T-helper 2 cell treated with Interferon-gamma antibody and Interleukin-4, amounts not matched to agents 5 μg/mL and 100 μg/mL, for 36 hours (primary cell): Measurements from ENCODE around the gene UBAP2L.
"Not testable (repeated sequence)": the region's sequence is repeated elsewhere in the genome, so short reads cannot be mapped to it uniquely, and the experiment has no call there.

Source experiments
- DNase-seq: peaks from one replicate; pipeline ENCODE4 v3.0.0; 2021; ENCODE audit warnings: low spot score
- H3K27ac Mint-ChIP-seq: one replicate; pipeline ENCODE4 v1.8.0; 2021; ENCODE audit warnings: mild to moderate bottlenecking, mixed read lengths
- H3K27me3 Mint-ChIP-seq: one replicate; pipeline ENCODE4 v1.8.0; 2021; ENCODE audit warnings: low read depth, mixed read lengths
- H3K36me3 Mint-ChIP-seq: one replicate; pipeline ENCODE4 v1.8.0; 2021; ENCODE audit warnings: low read depth, mixed read lengths
- H3K4me1 Mint-ChIP-seq: one replicate; pipeline ENCODE4 v1.8.0; 2021; ENCODE audit warnings: low read depth, mixed read lengths
- H3K4me3 Mint-ChIP-seq: one replicate; pipeline ENCODE4 v1.8.0; 2022; ENCODE audit warnings: mild to moderate bottlenecking, moderate library complexity, mixed read lengths
- H3K9me3 Mint-ChIP-seq: one replicate; pipeline ENCODE4 v1.8.0; 2021; ENCODE audit warnings: mixed read lengths

Gene UBAP2L

GRCh38 chr1:154287591-154287990 is 66.8 kb downstream of the UBAP2L start:
- H3K4me3 Mint-ChIP-seq, H3K9me3 Mint-ChIP-seq, H3K27ac Mint-ChIP-seq, DNase-seq, H3K4me1 Mint-ChIP-seq, H3K36me3 Mint-ChIP-seq: not testable (repeated sequence)
- peaks cover 10% of the 10 kb centered on the region for H3K27me3 Mint-ChIP-seq

- Mint-ChIP-seq H3K4me1 (no peaks in the 10 kb centered on the region), H3K4me3 (no peak overlapping the region), H3K36me3 (peaks cover 2% of the 10 kb centered on the region), H3K27me3 (peaks cover 12% of the 10 kb centered on the region), H3K27ac (no peak overlapping the region), H3K9me3 (peaks cover 10% of the 10 kb centered on the region)
- DNase-seq: no peak
Observed at GRCh38 chr1:154288661-154289060, 67.9 kb downstream of the UBAP2L start.

DNA sequence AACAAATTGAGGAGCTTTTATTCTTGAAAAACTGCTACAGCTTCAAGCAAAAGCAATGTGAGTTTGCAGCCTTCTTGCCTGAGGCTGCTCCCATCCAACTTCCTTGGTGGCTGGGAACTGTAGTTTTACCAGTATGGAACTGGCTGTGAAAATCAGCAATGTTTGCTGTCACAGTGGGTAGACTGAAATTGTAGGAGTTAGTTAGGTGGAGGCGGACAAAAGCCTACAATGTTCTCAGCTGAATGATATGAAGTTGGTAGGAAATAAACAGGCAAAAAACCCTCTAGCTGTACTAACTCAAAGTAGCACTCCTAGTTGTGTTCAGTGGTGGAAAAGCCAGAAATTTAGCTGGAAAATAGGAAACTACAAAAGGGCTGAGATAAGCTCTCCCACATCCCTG is 70.2 kb downstream of the UBAP2L start:
- Mint-ChIP-seq H3K4me1 (no peaks in the 10 kb centered on the region), H3K36me3 (peaks cover 8% of the 10 kb centered on the region), H3K9me3 (peaks cover 21% of the 10 kb centered on the region), H3K27me3 (peaks cover 12% of the 10 kb centered on the region), H3K27ac (no peak overlapping the region), H3K4me3 (no peak overlapping the region)
- no peak for DNase-seq

DNA sequence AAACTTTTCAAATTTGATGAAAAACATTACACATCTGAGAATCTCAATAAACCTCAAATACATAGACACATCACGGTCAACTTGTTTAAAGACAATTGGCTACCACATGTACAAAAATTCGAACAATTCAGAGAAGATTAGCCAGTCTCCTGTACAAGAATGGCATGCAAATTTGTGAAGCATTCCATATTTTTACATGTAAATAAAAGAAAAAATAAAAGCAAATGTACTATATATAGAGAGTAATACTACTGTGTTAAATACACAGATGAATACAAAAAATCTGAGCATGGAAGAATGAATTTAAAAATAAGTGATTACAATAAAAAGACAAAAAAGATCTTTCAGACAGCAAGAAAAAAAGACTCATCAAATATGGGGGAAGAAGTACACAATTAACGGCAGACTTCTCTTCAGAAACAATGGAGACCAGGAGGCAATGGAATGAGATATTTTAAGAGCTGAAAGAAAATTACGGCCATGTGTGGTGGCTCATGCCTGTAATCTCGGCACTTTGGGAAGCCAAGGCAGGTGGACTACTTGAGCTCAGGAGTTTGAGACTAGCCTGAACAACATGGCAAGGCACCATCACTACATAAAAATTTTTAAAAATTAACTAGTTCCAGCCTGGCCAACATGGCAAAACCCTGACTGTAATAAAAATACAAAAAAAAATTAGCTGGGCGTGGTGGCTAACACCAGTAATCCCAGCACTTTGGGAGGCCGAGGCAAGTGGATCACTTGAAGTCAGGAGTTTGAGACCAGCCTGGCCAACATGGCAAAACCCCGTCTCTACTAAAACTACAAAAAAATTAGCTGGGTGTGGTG is 74.9 kb downstream of the UBAP2L start:
- DNase-seq: no peak
- Mint-ChIP-seq H3K4me1 (no peaks in the 10 kb centered on the region), H3K4me3 (no peak overlapping the region), H3K9me3 (peaks cover 28% of the 10 kb centered on the region), H3K36me3 (peaks cover 8% of the 10 kb centered on the region), H3K27me3 (peaks cover 9% of the 10 kb centered on the region), H3K27ac (no peak overlapping the region)

DNA sequence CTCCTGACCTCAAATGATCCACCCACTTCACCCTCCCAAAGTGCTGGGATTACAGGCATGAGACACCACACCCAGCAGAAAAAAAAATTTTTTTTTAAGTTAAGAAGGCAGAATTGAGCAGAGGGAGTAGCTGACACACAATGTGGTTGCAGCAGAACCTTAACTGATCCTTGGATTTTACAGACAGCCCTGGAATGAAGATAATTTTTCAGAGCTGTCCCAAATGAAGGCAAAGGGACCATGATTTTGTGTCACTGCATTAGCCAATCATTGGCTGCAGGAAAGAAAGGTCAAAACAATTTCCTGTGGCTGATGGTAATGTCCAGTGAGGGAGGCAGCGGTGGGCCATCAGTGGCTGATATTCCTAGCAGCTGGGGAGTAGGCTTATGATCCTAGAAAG is 80.8 kb downstream of the UBAP2L start:
- DNase-seq: no peak
- H3K36me3 Mint-ChIP-seq: no peaks in the 10 kb centered on the region
- H3K4me3 Mint-ChIP-seq: no peak overlapping the region
- peaks cover 8% of the 10 kb centered on the region for H3K9me3 Mint-ChIP-seq
- H3K4me1 Mint-ChIP-seq: peaks cover 1% of the 10 kb centered on the region
- H3K27ac Mint-ChIP-seq: no peak overlapping the region
- H3K27me3 Mint-ChIP-seq: no peaks in the 10 kb centered on the region

DNA sequence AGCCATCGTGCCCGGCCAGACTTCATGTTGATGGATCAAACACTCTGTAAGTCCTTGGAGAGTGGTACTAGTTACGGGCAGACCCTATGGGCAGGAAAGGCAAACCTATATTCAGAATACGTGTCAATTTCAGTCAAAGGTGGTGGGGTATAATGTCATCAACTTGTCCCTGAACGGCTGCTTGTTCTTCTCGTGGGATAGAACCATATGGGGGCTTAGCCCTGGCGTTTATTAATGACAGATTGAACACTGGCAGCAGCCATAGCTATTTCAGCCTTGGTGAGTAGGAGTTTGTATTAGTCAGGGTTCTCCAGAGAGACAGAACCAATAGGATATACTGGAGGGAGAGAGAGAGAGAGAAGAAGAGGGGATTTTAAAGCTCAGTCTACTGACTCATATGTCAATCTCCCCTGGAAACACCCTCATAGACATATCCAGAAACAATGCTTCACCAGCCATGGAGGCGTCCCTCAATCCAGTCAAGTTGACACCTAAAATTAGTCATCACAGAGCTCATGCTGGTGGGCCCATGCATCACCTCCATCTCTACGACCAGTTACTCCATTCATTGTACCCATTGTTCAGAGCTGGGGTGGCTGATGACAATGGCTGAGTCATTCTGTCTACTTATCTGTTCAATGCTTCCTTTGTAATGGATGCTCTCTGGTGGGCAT is 84.0 kb downstream of the UBAP2L start:
- Mint-ChIP-seq H3K9me3 (no peaks in the 10 kb centered on the region), H3K4me1 (peaks cover 13% of the 10 kb centered on the region), H3K36me3 (no peaks in the 10 kb centered on the region), H3K4me3 (no peak overlapping the region), H3K27ac (no peak overlapping the region), H3K27me3 (no peaks in the 10 kb centered on the region)
- DNase-seq: peak; percentile 59

- no peak overlapping the region for H3K27ac Mint-ChIP-seq
- no peak overlapping the region for H3K4me3 Mint-ChIP-seq
- no peaks in the 10 kb centered on the region for H3K27me3 Mint-ChIP-seq
- H3K9me3 Mint-ChIP-seq: no peaks in the 10 kb centered on the region
- peaks cover 13% of the 10 kb centered on the region for H3K4me1 Mint-ChIP-seq
- H3K36me3 Mint-ChIP-seq: no peaks in the 10 kb centered on the region
- no peak for DNase-seq
Observed at GRCh38 chr1:154306151-154306550, 85.4 kb downstream of the UBAP2L start.

DNA sequence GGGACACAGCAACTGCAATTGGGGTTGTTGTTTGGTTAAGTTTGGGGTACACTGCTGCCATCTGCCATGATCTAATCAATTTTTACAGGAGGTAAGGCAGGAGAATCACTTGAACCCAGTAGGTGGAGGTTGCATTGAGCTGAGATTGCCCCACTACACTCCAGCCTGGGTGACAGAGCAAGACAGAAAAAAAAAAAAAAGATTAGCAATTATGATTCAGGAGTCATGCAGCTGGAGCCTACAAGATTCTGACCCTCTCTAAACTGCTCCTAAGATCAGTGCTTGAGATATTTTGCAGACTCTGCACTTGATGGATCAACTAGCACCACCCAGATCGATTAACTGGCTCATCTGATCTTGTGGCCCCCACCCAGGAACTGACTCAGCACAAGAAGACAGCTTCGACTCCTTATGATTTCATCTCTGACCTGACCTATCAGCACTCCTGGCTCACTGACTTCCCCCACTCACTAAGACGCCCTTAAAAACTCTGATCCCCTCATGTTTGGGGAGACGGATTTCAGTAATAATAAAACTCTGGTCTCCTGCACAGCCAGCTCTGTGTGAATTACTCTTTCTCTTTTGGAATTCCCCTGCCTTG is 87.0 kb downstream of the UBAP2L start:
- H3K4me3 Mint-ChIP-seq: peak overlapping the region; percentile 15
- peak; percentile 40 for DNase-seq
- H3K4me1 Mint-ChIP-seq: peaks cover 13% of the 10 kb centered on the region
- not testable (repeated sequence) for H3K27me3 Mint-ChIP-seq, H3K9me3 Mint-ChIP-seq, H3K36me3 Mint-ChIP-seq
- peak overlapping the region; percentile 74 for H3K27ac Mint-ChIP-seq

DNA sequence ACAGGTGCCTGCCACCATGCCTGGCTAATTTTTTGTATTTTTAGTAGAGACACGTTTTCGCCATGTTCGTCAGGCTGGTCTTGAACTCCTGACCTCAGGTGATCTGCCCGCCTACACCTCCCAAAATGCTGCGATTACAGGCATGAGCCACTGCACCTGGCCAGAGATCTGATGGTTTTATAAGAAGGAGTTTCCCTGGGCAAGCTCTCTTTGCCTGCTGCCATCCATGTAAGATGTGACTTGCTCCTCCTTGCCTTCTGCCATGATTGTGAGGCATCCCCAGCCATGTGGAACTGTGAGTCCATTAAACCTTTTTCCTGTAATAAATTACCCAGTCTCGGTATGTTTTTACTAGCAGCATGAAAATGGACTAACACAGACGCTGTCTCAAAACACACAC is 88.4 kb downstream of the UBAP2L start:
- not testable (repeated sequence) for H3K9me3 Mint-ChIP-seq, H3K4me3 Mint-ChIP-seq, DNase-seq, H3K36me3 Mint-ChIP-seq, H3K27me3 Mint-ChIP-seq, H3K27ac Mint-ChIP-seq
- H3K4me1 Mint-ChIP-seq: peaks cover 13% of the 10 kb centered on the region

DNA sequence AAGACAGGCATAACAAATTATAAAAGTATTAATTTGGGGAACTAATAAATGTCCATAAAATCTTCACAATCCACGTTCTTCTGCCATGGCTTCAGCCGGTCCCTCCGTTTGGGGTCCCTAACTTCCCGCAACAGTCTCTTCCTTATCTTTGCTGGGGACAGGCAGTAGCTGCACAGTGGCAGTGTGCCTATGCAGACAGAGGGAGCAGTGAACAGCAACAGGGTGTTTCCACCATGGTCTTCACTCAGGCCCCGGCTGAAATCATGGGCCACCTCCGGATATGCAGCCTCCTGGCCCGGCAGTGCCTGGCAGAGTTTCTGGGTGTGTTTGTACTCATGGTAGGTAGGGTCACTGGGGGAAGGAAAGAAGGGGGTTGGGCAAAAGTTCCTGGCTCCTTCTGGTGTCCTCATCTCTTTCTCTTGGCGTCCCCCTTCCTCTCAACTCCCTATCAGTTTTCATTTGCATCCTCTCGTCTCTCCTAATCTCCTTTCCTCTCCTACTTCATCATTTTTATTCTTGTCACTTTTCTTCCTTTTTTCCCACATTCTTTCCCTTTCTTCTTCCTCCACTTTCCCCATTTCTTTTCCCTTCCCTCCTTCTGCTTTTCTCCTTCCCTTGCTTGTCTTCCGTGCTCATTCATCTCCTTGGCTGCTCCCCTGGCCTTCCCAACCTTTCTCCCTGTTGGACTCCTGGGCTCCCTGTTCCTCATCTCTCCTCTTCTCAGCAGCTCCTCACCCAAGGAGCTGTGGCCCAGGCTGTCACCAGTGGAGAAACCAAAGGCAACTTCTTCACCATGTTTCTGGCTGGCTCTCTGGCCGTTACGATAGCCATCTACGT is 91.7 kb downstream of the UBAP2L start:
- not testable (repeated sequence) for H3K4me3 Mint-ChIP-seq

DNA sequence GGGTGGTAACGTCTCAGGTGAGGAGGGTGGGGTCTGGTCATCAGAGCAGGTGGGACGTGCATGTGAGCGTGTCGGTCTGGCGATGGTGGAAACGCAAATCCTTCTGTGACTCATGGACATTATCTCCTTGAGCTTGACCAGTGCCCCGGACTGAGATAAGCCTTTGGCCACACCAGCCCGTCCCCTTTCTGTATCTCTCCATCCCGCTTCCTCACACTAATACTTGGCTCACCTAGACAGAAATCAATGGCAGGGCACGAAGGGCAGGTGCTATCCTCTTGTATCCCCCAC is 92.3 kb downstream of the UBAP2L start:
- Mint-ChIP-seq H3K27me3 (peaks cover 7% of the 10 kb centered on the region), H3K4me3 (no peak overlapping the region), H3K36me3 (no peaks in the 10 kb centered on the region), H3K9me3 (peaks cover 10% of the 10 kb centered on the region), H3K4me1 (peaks cover 4% of the 10 kb centered on the region), H3K27ac (no peak overlapping the region)
- no peak for DNase-seq

More for the DNA sequence above, 91.7 kb downstream of the UBAP2L start:
- not testable (repeated sequence) for DNase-seq, H3K27me3 Mint-ChIP-seq, H3K9me3 Mint-ChIP-seq, H3K27ac Mint-ChIP-seq, H3K36me3 Mint-ChIP-seq, H3K4me1 Mint-ChIP-seq

DNA sequence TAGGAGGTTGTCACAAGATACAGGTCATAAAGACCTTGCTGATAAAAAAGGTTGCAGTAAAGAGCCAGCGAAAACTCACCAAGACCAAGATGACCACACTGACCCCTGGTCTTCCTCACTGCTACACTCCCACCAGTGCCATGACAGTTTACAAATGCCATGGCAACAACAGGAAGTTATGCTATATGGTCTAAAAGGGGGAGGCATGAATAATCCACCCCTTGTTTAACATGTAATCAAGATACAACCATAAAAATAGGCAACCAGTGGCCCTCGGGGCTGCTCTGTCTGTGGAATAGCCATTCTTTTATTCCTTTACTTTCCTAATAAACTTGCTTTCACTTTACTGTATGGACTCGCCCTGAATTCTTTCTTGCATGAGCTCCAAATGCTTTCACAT is 93.5 kb downstream of the UBAP2L start:
- not testable (repeated sequence) for DNase-seq, H3K36me3 Mint-ChIP-seq, H3K4me3 Mint-ChIP-seq, H3K27me3 Mint-ChIP-seq, H3K4me1 Mint-ChIP-seq, H3K27ac Mint-ChIP-seq
- peaks cover 13% of the 10 kb centered on the region for H3K9me3 Mint-ChIP-seq

- Mint-ChIP-seq H3K27me3 (peaks cover 17% of the 10 kb centered on the region), H3K4me3 (no peak overlapping the region), H3K9me3 (peaks cover 13% of the 10 kb centered on the region), H3K36me3 (no peaks in the 10 kb centered on the region), H3K4me1 (peaks cover 4% of the 10 kb centered on the region), H3K27ac (no peak overlapping the region)
- no peak for DNase-seq
Observed at GRCh38 chr1:154316704-154317103, 95.9 kb downstream of the UBAP2L start.

GRCh38 chr1:154318386-154318785 is 97.6 kb downstream of the UBAP2L start:
- Mint-ChIP-seq H3K27ac (no peak overlapping the region), H3K4me1 (peaks cover 5% of the 10 kb centered on the region), H3K4me3 (no peak overlapping the region), H3K36me3 (no peaks in the 10 kb centered on the region), H3K9me3 (peaks cover 13% of the 10 kb centered on the region), H3K27me3 (peaks cover 27% of the 10 kb centered on the region)
- no peak for DNase-seq
